GM19467 (cell line): ENCODE measurements around the gene FAM174A.
"Not testable (repeated sequence)": the region's sequence is repeated elsewhere in the genome, so short reads cannot be mapped to it uniquely, and the experiment has no call there.

Experiments used
- ATAC-seq: cut with Tn5 transposase; IDR thresholded peaks from one replicate; pipeline ENCODE4 v1.9.1; 2021; ENCODE audit warnings: mild to moderate bottlenecking, moderate library complexity; ENCODE audit not compliant: unreplicated experiment

The FAM174A gene

DNA sequence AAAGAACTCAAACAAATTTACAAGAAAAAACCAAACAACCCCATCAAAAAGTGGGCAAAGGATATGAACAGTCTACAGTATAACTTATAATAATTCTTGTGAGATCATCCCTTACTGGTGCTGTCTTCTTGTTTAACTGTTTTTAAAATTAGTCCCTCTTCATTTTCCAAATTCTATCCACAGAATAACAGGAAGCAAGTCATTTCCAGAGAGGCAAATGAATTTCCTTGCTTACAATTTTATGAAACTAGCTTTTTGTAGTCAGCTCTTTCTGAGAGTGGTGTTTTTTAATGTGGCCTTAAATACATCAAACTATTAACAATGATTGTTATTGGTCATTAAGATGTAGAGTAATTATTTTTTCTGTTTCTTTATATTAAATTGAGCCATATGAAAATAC is 40.6 kb downstream of the FAM174A start:
- no peak for ATAC-seq

DNA sequence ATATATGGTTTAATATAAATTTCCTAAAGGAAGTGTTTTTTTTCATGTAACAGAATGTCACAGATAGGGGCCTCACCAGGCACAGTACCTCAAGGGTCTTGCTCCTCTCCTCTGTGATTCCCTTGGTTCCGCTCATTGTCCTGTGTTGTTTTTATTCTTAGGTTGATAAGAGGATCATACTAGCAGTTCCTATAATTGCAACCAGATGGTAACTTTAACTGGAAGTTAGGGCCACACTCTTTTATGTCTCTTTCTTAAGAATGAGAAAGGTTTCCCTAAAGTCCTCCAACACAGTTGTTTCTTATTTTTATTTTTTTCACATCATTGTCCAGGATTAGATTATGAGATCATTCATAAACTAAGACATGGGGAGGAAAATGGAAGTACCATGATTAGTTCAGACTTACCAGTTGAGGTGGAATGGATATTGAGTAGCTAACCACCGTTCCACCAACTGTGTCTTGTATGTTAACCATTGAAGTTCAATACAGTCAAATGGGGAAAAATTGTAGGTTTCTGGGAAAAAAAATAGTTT is 41.1 kb downstream of the FAM174A start:
- no peak for ATAC-seq

DNA sequence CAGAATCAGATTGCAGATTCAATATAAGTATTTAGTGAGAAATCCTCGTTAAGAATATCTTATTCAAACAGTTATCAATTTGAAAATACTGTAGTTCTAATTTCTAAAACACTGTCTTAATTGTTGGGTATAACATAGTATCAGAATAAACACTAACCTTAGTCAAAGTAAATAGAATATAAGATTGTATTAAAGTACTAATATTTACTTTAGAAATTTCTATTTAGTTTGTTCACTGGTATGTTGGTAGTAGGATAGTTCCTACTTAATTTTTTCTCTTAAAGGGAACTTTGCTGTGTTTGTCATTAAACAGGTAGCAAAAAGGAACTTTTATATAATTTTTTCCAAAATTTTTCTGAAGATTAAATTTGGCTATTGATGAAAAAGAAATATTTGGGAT is 42.3 kb downstream of the FAM174A start:
- no peak for ATAC-seq

DNA sequence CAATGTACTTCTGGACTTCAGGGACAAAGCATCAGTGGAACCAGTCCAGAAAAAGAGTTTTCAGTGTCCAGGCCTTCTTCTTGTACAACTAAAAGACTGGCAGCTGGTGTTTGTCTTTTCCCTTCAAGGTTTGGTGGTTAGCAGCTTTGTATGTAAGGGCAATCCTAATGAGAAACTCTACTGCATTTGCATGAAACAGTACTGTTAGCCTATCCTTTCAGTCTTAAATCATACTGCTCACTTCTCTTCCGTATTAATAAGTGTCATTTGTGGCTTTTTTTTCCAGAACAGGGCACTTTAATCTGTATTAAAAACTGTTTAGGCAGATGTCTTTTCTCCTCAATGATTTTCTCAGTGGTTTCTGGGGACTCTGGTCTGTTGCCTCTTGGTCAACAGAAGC is 48.9 kb downstream of the FAM174A start:
- peak; percentile 99 for ATAC-seq

DNA sequence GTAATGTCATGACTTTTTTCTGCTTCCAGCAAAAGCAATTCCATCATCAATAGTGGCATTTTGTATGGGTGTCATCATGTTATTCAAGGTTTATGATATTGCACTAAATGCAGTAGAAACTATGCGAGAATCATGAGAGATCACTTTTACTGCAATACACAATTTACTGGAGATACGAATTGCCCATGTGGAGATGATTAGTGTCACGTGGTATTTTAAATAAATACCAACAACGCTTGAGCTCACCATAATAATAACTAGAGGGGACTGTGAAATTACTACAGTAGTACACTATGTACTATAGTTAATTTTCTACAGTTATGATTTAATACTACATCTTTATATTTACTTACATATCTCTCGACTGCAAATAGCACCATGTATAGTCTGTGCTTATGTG is 49.7 kb downstream of the FAM174A start:
- no peak for ATAC-seq

DNA sequence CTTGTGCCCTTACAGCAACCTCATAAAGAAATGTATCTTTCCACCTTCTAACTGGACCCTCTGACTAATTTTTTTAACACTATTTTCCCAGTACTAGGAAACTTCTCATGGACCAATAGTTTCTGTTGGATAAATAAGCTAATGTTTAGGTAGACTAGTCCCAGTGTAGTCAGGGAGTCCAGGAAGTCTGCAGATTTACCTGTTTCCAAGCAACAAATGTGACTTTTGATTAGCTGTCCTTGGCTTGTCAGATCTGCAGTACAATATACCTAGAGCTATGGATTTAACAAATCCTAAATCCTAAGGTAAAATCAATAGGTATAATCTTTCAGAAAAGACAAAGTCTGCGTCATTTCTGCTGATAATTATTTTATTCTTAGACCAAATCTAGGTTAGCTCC is 55.7 kb downstream of the FAM174A start:
- ATAC-seq: no peak

DNA sequence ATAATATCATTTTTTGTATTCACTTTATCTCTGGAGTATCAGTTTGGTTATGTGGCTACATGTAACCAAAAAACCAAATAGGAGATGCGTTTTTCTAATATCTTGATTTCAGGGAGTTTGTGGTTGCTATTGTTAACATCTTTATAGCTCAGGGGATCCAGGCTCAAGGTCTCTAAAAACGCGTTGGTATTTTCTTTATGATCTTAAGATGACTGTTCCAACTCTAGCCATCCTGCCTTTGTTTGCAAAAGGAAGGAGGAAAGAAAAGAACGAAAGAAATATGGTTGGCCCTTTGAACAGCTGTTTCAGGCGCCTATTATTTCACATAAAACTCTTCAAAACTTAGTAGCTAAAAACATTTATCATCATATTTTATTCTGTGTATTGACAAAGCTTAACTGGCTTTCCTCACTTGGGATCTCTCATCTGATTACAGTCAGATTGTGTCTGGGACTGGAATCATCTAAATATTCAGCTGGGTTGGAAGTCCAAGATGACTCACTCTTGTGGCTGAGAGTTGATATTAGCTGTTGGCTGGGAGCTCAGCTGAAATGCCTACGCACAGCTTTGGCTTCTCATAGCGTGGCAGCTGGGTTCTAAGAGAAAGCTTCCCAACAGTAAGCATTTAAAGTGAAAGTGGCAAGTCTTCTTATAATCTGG is 60.1 kb downstream of the FAM174A start:
- ATAC-seq: no peak

DNA sequence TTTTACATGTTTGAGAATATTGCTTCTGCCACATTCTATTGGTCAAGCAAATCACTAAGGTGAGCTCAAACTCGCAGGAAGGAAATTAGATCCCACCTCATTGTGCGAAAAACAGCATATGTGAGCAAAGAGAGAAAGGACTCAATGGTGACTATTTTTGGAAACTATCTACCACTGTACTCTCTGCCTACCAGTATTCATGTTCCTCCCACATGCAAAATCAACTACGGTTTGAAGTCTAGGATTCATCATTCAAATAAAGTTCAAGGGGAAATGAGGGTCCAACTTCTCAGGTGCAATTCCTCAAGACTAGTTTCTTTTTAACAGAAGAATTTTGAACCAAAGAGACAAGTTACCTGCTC is 60.6 kb downstream of the FAM174A start:
- no peak for ATAC-seq

DNA sequence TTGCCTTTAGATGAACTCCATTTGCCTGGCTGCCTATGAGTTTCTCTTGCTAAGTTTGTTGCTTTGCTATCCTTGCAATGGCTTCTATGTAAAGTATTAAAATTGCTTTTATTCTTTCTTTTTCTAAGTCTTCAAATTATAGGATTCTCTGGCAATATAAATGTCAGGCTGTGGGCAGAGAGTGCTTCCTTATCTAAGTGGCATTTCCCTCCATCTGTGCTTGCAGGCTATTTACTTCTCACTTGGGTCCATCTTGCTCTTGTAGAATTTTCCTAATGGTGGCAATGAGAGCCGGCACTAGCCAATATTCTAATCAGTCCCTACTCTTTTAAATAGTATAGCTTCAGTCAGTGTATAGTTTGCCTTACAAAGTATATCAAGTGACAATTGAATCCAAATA is 63.3 kb downstream of the FAM174A start:
- no peak for ATAC-seq

DNA sequence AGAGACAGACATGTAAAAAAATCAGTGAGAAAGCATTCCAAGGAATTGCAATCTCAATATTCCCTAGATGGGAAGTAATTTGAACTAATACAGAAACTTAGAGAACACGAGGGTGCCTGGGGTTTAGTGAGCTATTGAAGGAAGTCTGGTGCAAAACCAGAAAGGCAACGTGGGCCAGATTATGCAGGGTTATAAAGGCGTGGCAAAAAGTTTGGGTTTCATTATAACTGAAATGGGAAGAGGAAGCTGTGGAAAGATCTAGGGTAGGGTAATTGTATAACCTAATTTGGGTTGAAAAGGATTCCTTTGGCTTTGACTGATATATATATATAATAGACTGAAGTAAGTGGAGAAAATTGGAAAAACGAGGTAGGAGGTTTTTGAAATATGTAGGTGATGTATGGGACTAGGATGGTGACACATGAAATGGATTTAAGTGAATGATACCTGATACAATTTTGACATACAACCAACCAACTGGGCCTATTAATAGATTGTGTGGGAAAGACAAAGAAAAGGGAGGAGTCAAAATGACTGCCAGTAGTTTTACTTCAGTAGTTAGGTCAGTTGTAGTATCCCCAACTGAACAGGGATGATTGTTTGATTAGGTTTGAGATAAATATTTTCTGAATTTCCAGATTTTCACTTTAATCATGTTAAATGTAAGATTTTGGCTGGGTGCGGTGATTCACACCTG is 65.3 kb downstream of the FAM174A start:
- no peak for ATAC-seq

DNA sequence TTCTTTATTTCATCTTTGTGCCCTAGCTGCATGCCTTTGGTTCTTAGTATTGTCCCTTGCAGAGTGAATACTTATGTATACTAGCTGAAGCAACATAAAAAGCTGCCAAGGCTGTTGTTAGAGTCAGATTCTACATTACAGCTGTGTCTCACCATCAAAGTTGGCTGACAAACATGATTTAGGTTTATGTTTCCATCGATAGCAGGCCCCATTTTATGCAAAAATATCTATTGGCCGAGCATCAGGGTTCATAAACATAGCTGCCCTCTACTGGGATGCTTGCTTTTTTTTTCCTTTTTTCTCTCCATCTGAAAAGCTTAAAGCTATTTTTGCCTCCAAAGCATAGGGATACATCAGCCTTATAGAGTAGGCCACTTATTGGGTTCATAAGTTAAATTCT is 68.0 kb downstream of the FAM174A start:
- ATAC-seq: no peak

DNA sequence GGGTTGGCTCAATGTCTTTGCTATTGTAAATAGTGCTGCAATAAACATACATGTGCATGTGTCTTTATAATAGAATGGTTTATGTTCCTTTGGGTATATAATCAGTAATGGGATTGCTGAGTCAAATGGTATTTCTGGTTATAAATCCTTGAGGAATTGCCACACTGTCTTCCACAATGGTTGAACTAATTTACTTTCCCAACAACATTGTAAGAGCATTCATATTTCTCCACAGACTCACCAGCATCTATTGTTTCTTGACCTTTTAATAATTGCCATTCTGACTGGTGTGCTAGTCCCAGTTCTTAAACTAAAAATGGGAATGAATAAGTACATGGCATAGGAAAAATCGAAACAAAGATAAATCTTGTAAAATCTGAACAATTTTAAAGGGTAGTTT is 68.8 kb downstream of the FAM174A start:
- not testable (repeated sequence) for ATAC-seq

DNA sequence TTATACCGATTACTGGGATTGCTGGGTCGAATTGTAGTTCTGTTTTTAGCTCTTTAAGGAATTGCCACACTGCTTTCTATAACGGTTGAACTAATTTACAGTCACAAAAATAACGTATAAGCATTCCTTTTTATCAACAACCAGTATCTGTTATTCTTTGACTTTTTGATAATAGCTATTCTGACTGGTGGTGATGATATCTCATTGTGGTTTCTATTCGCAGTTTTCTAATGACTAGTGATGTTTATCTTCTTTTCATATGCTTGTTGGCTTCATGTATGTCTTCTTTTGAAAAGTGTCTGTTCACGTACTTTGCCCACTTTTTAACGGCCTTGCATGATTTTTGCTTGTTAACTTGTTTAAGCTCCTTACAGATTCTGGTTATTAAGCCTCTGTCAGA is 74.4 kb downstream of the FAM174A start:
- no peak for ATAC-seq

DNA sequence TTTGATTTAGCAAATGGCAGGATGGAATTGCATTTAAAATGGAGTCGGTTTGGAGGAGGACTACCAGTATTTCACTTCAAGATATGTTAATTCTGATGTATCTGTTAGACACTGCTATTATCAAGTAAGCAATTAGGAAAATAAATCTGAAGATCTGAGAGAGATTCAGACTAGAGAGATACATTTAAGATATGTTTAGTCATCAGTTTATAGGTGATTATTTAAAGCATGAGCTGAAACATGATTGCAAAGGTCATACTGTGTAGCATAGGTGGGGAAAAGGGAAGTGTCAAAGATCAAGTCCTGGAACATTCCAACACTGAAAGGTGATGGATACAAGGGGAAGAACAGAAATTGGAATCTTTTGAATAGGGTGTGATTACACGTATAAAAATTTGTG is 79.1 kb downstream of the FAM174A start:
- no peak for ATAC-seq

DNA sequence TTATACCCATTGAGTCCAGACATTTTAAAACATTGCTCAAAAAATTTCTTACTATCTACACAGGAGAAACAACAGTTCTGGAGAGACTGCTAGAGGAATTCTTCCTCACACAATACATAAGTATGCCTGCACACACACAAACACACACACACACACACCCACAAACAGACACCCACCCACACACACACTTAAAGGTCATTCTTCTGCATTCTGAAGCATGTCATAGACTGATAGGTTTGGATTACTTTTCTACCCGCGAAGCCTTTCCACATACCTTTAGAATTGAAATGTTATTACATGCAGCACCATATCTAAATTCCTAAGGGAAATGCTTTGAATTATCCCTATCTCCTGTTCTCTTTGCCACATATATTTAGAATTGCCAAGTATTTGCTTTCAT is 80.2 kb downstream of the FAM174A start:
- ATAC-seq: no peak

DNA sequence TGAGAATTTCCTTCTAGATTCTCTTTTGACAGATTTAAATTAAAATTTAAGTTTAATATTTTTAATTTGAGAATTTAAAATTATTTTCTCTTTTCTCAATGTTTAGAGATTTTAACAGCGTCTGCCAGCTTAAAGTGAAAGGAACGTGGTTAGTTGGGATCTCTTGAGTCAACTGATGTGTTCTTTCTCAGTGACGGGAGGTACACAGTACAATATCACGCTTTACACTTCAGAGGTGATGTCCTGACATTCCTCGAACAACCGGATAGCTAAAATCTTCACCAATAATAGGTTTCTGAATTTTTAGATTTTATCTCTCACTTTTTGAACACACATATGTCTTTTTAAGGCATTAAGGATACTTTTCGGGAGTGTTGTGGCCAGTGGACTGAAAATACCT is 81.1 kb downstream of the FAM174A start:
- no peak for ATAC-seq

DNA sequence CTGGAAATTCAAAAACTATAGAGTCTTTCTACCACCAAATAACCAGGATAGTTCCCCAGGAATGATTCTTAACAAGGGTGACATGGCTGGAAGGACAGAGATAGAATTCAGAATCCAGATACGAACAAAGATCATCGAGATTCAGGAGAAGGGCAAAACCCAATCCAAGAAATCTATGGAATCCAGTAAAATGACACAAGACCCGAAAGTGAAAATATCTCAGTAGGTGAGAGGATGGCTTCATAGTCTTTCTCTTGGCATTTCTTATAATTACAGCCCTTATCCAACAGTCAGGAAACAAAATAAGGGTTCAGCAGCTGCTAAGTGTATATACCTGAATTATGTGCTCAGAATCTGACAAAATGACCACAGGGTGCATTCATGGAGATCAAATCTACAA is 81.8 kb downstream of the FAM174A start:
- ATAC-seq: no peak

DNA sequence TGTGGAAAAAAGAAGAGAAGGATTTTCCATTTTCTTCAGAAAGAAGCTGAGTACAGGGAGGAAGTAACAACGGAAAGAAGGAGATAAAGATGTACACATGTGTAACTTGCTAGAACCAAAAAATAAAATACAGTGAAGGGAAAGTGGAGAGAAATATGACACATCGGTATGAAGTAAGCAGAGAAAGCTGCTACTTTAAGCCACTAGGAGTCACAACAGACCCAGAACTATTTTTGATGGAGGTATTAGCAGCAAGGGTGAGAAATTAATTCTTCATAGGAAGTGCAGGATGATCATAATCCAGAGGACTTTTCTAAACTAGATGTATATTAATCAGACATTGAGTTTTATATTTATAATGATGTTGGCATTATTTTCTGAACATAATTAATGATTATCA is 88.5 kb downstream of the FAM174A start:
- ATAC-seq: peak; percentile 84

DNA sequence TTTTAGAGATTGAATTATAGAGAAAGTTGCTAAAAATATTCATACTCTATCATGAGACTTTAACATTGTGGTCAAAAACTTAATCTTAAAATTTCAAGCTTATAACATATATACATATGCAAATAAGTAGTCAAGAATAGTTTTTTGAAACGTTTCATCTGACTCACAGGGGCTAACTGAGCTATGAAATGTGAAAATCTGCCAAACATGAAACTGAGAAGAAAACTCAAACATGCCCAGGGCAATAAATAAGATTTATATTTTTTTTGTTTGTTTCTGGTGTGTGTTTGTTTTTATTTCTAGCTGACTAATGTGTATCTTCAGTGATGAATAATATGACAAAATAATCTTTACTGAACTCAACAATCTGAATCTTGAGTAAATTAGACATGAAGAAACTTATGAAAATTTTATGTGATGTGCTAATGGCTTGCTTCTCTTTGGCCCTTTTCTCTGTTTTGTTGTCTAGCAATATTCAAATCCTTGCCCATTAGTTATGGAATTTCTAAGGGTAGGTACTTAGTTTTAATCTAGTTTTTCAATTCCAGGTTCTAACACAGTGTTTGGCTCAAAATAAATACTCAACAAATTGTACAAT is 99.9 kb downstream of the FAM174A start:
- no peak for ATAC-seq
